ENCODE measurements around the gene RNF180.
A peak's percentile ranks its signal among the peaks of the same experiment; 100 is the strongest.

- TF ChIP-seq CTCF (IDR thresholded peaks at IDR 0.05; ENCODE audit: control extremely low read depth in 1 of 3, insufficient read depth in 1 of 3, low read depth in 1 of 3, low read length in 3 of 3) (peak in 2 of 3 experiments; percentile 33 to 54; a peak in 2 of 4 replicates), SIN3A (conservative IDR thresholded peaks at IDR 0.05 in 1 of 2, IDR thresholded peaks at IDR 0.05 in 1 of 2; ENCODE audit: low read depth in 1 of 2, low read length in 2 of 2) (no peak), BCL11A (IDR thresholded peaks at IDR 0.05; ENCODE audit: low read depth in 2 of 2, low read length in 2 of 2) (no peak), POLR2AphosphoS5 (IDR thresholded peaks at IDR 0.05; ENCODE audit: low read depth, low read length) (no peak), EZH2 (IDR thresholded peaks at IDR 0.05; ENCODE audit: low read depth, low read length, severe bottlenecking) (no peak), EP300 (IDR thresholded peaks at IDR 0.05; ENCODE audit: borderline replicate concordance in 1 of 2, low read depth in 2 of 2, low read length in 2 of 2) (no peak), E2F6 (IDR thresholded peaks at IDR 0.05) (no peak), POLR2A (IDR thresholded peaks at IDR 0.05; ENCODE audit: control extremely low read depth in 1 of 2, low read depth in 2 of 2, low read length in 2 of 2) (no peak), TCF12 (IDR thresholded peaks at IDR 0.05; ENCODE audit: low read depth, low read length) (no peak), TAF1 (IDR thresholded peaks at IDR 0.05; ENCODE audit: low read depth, low read length) (no peak), SRF (IDR thresholded peaks at IDR 0.05; ENCODE audit: low read depth, low read length) (no peak), CEBPB (IDR thresholded peaks at IDR 0.05; ENCODE audit: low read depth, low read length) (no peak), KDM1A (IDR thresholded peaks at IDR 0.05; ENCODE audit: borderline replicate concordance, low read length) (no peak), EGR1 (IDR thresholded peaks at IDR 0.05; ENCODE audit: borderline replicate concordance, low read depth, low read length) (no peak)
Measured at GRCh38 chr5:64229163-64229774, 63.6 kb downstream of the RNF180 start.
